ENCODE data around the gene EXOC6B.
"Not testable (repeated sequence)": the region's sequence is repeated elsewhere in the genome, so short reads cannot be mapped to it uniquely, and the experiment has no call there.

EXOC6B gene

DNA sequence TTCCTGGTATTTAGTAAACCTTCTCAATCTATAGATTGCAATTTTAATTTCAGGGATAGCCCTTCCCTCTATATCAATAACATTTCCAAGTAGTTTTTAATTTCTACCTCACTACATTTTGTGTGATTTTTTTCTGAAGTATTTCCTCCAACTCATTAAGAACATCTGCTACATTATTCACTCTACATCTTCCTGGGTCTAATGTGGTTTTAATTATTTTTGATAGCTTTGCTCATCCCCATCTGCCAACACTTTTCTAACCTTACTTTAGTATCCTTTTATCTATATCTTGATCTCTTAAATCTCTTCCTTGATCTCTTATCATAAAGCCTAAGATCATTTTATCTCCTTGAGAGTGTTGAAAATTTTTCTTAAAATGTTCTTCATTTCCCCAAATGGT is 399.8 kb downstream of the EXOC6B start:
- no peak for DNase-seq

DNA sequence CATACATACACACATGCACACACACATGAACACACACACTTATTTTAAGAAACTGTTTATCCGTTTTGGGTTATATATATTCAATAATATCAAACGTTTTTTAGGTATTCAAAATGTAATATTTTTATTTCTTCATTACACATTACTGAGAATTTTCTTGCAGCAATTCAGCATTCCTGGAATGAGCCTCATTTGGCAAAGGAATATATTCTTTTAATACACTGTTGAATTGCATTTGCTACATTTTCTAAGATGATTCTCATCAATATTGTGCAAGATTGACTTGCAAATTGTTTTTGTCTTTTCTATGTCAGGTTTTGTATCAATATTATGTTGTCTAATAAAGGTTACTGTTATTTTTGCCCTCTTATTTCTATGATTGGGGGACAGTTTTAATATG is 402.1 kb downstream of the EXOC6B start:
- no peak for DNase-seq

DNA sequence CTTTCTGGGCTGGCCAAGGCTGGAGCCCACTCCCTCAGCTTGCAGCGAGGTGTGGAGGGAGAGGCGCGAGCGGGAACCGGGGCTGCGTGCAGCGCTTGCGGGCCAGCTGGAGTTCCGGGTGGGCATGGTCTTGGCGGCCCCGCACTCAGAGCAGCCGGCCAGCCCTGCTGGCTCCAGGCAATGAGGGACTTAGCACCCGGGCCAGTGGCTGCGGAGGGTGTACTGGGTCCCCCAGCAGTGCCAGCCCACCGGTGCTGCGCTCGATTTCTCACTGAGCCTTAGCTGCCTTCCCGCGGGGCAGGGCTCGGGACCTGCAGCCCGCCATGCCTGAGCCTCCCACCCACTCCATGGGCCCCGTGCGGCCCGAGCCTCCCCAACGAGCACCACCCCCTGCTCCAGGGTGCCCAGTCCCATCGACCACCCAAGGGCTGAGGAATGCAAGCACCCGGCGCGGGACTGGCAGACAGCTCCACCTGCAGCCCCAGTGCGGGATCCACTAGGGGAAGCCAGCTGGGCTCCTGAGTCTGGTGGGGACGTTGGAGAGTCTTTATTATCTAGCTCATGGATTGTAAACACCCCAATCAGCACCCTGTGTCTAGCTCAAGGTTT is 404.0 kb downstream of the EXOC6B start:
- DNase-seq: not testable (repeated sequence)

DNA sequence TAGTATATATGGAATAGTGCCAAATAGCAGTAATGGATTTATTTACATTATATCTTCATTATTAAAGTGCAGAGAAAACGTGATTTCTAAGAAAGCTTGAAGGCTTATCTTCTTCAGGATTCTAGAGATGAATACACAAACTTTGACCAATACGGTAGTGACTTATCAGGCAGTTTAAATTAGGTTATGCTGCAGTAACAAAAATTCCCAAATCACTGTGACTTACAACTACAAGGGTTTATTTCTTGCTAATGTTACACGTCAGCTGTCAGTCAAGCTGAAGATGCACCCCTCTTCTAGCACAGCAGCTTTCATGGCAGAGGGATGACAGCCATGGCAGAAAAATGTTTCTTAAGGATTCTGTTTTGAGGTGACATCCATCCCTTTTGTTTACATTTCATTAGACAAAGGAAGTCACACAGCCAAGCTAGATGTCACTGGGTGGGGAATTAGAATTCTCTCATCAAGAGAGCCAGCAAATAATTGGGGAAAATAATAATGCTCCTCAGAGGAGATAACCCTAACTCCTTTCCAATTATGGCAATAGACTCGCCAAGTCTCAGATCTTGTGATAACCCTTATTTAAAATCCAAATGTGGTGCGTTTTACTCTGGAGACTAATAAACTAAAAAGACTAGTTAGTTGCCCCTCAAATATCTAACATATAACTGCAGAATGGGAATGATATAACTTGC is 409.9 kb downstream of the EXOC6B start:
- no peak for DNase-seq

DNA sequence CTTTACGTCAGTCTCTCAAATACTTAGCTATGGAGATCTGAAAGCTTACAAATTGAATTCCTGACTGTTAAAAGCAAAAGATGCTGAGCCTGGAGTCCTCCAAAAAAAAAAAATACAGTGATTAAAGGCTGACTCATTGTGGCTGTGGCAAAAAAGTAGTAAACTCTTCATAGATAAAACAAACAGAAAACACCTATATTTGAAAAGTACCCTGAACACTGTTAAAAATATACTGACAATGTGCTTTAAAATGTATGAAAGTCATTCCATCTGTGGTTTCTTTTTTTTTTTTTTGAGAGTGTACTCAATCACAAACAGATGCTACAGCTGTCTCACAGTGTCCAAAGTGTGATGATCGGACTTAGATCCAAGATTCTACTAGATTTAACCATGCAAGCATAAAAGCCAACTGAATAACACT is 410.6 kb downstream of the EXOC6B start:
- DNase-seq: no peak

DNA sequence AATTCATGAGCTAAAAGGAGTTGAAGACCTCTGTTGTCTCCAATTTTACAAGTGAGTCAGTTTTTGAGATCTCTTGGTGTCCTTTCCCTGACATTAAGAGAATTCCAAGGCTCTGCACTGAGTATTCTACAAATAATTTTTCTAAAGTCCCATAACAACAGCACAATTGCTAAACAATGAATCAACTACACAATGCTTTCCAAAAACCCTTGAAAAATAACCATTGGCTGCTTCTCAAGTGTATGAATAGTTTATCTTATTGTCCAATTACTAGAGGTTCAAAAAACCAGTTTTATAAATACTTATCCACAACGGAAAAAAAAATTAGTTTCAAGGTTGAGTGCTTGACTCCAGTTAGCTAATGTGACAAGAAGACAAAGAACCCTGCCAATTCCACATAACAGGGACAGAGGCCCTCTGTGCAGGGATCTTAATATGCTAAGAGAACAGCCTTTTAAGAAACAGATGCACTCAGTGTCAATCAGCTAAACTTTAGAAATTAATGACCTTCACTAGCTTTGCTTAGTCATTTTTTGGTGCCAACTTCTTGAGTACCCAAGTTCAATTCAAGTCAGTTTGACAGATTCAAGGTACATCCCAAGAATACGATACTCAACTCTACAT is 411.6 kb downstream of the EXOC6B start:
- no peak for DNase-seq

DNA sequence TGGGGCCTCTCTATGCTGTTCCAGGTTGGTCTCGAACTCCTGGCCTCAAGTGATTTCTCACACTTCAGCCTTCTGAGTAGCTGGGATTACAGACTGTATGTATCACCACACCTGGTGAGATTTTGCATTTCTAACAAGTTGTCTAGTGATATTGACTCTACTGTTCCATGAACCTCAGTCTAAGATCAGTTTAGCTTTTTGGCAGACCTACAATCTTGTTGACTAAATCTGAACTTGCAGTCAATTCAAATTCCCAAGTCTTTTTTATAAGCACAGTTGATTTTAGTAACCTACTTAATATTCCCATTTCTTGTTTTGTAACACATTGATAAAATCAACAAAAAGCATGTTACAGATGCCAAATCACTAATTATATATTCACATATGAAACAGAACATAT is 412.1 kb downstream of the EXOC6B start:
- no peak for DNase-seq

DNA sequence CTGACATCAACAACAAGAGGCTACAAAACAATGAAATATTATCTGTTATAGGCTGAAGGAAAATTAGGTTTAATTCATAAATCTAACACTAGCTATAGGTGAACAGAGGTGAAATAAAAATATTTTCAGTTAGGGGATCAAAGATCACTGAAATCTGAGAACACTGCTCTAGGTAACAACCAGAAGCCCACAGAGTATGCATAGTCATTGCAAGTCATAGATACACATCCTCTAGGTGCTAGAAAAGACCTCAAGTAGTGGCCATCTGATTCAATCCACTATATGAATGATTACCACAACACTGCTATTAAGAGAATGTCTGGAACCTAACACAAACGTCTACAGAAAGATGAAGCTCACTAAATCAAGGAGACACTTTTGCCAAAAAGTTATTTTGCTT is 413.6 kb downstream of the EXOC6B start:
- no peak for DNase-seq

DNA sequence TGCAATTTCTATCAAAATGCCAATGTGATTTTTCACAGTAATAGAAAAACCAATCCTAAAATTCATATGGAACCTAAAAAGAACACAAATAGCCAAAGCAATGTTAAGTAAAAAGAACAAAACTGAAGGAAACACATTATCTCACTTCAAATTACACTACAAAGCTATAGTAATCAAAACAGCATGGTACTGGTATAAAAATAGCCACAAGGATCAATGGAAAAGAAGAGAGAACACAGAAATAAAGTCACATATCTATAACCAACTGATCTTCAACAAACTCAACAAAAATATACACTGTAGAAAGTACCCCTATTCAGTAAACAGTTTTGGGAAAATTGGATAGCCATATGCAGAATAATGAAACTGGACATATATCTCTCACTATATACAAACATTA is 426.0 kb downstream of the EXOC6B start:
- no peak for DNase-seq

DNA sequence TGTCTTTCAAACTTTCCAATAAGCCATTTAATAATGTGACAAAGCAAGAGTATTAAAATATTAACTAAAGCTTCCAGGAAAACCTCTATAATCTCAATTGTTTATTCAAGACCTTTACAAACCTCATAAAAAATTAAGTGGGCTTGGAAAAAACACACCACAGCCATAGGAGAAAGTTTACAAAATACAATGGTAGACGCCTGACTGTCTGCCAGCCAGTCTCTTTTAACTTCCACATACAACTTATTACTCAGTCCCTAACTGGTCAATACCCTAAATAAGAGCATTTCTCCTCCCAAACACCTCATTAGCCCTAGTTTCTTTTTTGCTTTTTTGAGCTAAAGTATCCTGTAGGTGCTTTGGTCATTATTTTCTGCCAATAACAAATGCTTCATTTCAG is 430.7 kb downstream of the EXOC6B start:
- no peak for DNase-seq

DNA sequence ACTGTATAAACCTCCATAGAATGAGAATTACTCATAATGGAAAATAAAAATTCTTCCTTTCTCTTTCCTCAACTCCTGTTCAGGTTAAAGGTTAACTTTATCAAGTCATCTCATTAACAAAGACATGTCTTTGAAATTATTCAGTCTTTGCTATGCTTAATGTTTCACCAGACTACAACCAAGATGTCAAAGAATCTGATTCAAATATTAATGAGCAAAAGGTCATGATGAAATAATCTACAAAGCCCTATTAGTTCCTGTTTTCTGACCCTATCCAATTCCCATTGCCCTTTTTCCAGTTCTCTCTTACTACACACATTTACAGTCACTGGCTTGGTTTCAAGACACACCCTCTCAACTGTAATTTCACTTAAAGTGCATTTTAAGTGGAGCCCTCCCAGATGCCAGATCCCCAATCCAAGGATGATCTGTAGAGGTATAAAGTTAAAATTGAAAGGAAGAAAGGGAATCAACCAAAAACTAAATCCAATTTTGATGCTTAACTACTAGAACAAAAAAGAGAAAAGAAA is 431.2 kb downstream of the EXOC6B start:
- DNase-seq: no peak

DNA sequence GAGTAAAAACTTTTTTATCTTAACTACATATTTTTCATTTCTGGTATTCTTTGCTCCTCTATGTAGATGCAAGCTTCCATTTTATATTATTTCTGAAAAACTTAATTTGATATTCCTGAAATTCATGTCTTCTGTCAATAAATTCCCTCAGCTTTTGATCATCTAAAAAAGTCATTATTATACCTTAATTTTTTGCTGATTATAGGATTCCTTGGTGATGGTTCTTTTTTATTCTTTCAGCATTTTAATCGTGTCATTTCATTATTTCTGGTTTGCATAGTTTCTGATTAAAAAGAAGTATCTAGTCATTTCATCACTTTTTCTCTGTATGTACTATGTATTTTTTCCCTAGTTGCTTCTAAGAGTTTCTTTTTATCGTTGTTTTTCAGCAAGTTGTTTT is 436.4 kb downstream of the EXOC6B start:
- DNase-seq: no peak

DNA sequence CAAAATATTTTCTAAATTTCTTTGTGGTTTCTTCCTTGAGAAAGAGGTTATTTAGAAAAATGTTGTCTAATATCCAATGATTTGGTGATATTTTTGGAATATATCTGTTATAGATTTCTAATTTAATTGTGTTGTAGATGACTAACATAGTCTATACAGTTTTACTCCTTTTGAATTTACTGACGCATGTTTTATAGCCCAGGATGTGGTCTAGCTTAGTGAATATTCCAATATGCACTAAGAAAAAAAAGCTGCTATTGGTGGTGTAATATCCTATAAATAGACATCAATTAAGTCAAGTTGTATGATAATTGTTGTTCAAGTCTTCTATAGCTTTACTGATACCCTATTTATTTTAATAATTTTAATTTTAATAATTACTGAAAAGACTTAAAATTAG is 437.6 kb downstream of the EXOC6B start:
- DNase-seq: no peak

DNA sequence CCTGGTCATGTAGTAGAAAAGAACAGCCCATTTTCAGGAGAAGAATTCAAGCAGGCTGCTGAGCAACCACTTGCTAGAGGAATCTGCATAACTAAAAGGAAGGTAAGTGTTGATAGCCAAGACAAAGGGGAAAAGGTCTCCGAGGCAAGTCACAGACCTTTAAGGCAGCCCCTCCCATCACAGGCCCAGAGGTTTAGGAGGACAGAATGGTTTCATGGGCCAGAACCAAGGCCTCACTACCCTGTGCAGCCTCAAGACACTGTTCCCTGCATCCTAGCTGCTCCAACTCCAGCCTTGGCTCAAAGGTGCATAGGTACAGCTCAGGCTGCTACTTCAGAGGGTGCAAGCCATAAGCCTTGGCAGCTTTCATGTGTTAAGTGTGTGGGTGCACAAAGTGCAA is 439.5 kb downstream of the EXOC6B start:
- DNase-seq: no peak

DNA sequence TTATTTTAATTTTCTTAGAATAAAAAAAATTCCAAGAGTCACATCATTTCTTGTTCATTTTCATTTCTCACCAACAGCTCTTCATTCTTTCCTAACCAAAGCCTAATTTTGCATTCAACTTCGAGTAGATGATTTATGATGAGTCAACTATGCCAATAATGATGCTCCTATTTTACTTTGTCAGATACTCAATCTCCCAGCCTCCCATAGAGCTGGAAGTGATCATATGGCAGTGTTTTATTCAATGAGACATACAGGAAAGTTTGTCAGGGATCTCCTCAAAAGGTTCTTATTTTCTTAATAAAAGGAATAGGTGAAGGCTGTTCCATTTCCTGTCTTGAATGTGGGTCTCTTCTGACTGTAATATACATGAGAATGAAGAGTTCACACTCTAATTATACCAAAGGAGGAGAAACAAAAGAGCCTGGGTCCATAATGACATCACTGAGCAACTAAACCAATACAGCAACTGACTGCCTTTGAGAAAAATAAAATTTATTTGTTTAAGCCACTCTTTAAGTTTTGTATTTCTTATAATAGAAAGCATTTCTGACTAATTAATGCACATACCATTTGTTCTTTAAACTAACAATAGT is 447.0 kb downstream of the EXOC6B start:
- DNase-seq: no peak

DNA sequence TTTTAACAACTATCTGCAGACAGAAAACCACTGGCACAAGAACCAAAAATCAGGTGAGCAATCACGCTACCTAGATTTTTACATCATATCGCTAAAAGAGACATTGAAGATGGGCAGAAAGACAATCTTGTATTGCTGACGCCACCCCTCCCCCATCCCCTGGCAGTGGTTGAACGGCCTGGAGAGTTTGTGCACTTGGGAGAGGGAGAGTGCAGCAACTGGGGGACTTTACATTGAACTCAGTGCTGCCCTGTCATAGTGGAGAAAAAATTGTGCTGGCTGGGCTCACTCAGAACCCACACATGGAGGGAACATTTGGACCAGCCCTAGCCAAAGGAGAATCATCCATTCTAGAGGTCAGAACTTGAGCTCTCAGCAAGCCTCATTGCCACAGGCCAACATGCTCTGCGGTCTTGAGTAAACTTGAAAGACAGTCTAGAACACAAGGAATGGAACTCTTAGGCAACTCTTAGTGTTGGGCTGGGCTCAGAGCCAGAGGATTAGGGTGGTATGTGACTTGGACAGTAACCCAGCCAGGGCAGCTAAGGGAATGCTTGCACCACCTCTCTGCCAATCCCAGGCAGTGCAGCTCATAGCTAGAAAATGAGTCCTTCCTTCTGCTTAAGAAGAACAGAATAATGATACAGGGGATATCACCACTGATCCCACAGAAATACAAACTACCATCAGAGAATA is 458.2 kb downstream of the EXOC6B start:
- DNase-seq: no peak

DNA sequence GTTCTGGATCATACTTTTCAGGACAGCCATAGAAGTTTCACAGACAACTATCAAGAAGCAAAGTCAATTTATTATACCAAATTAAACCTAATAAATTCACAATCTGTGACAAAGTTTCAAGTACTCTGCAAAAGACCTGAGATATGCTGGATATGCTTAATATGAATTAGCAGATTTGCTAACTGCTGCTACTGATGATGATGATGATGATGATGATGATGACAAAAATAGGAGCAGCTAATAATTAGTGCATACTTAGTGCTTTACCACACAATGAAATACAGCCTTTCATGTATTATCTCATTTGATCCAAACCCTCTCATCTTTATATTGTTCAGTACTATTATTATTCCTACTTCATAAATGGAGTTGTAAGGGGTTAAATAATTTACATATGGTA is 462.4 kb downstream of the EXOC6B start:
- DNase-seq: no peak

DNA sequence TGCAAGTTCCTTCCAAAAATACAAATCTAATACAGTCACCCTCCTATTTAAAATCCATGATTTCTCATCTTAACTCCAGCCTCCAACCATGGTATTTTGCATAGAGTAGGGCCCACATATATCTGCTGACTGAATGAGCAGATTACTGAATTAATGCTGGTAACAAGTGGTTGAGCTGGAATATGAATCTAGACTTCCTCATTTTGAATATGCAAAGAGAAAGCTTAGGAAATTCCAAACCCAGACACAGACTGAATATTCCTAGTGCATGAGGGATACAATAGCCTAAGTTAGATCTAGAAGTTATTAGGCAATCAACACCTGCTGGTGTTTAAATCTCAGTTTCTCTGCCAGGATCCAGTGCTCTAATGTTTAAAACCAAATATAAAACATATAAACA is 463.1 kb downstream of the EXOC6B start:
- DNase-seq: no peak

DNA sequence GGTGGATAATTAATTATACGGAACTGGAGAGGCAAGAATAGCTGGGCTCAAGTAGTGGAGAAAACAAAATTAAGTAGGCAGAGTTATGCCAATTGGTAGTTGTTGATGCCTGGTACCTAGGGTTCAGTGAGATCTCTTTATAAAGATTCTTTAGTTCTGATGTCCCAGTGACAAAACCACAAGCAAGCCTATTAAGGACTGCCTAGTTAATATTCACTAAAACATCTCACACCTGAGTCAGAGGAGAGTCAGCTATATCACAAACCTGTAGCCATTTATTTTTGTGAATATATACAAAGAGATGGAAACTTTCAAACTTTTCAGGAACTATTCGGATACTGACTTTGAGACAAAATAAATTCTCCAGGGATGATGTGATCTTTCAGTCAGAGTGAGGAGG is 464.3 kb downstream of the EXOC6B start:
- no peak for DNase-seq

DNA sequence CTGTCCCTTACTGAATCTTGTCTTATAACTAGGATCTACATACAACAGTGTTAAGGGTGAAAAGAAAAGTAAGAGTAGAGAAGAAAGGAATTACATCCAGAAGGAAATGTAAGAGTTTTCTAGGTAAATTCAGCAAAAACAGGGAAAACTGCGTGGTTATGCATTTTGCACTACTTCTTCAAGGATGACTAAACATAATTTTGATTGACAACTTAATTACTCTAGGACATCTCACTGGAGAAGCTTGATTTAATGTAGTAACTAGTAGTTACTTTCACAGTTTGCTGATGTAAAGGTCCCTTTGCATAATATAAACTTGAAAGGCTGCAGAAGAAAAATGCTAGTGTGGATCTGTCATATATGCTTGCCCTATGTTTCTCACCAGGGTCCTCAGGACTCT is 464.8 kb downstream of the EXOC6B start:
- DNase-seq: no peak

DNA sequence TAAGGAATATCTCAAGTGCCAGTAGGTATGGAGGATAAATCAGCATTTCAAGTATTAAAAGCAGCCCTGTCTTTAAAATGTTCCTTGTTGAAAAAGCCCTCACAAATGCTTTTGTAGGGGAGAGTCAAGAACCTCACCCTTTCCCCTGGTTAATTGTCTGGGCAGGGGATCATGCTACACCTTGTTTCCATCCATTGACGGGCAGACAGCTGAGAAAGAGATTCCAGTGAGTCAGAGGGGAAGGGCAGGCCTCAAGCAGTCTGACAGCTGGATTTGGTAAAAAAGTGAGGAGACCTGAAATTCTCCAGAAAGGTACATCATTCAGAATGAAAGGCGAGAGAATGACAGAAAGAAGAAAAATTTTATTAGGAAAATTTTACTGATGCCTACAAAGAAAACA is 475.0 kb downstream of the EXOC6B start:
- no peak for DNase-seq

DNA sequence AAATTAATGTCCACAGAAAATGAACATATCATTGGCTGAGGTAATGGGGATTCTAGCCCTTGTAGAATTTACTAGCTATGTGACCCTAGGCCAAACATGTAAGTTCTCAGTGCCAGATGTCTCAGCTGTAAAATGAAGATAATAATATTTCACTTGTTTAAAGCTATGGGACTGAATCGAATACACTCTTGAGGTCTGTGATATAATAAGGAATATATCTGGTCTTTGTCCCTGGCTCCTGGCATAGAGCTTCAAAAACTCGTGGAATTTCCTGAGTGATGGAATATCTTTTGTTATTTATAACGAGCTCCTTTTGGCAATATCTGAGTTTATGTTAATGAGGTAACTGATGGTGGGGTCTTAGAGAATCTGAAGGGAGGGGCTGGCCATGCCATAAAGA is 476.8 kb downstream of the EXOC6B start:
- DNase-seq: no peak

DNA sequence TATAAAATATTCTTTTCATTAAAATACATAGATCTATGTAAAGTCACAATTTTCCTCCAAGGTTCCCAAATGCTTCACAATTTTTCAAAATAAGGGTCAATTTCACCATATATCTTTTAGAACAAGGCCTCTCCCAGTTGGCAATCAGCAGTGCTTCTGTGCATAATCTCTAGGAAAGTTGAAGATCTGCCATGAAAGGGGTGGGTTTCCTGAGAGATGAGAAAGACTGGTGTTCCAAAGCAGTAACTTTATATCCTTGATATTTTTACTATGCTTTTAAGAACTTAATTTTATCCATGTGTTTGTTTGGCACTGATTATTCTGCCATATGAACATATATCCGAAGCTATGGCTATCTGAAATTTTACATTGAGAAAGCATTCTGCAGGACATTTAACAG is 478.8 kb downstream of the EXOC6B start:
- DNase-seq: no peak

Data from stimulated activated CD4-positive, alpha-beta T cell treated with anti-CD3 and anti-CD28 coated beads, Interleukin-12 subunit alpha, Interleukin-12 subunit beta, amount 100 ng/mL, for 4 hours (primary cell).